Right ventricle myocardium inferior (tissue), 1 donor: Measurements from ENCODE around the gene TBC1D4. TPM values are rescaled to one million over a fixed set of nuclear protein-coding genes. Genes with fewer than 3 reads are reported as not detected.

Experiments used
- ATAC-seq: fragments of 200-7000 bp; cut with Tn5 transposase; one replicate; pipeline ENCODE4 v1.9.1; 2020; ENCODE audit warnings: mild to moderate bottlenecking, moderate library complexity
- DNase-seq: peaks from one replicate; pipeline ENCODE4 v3.0.0; 2021; ENCODE audit errors: missing footprints
- intact Hi-C: fragments of 100-400 bp; cut with DNase I; formaldehyde crosslinking; loops from one replicate; pipeline ENCODE4 v1.11.0; 2022
- total RNA-seq: library from RNA; stranded (reverse); fragmentation: NEBNext Ultra II Directional; extraction: Animal tissue kit (Norgen Biotek cat#: 25700); gene quantifications from one replicate; pipeline ENCODE4 v1.2.1, GENCODE V29; 2021
- donor health status: DM: no; HTN: yes; CAD: no; lungs with severe emphysema.

Gene TBC1D4
- total RNA-seq, 1 donor from 2014 or later: 86.8 TPM

GRCh38 chr13:75376792-75377402 is 105.1 kb downstream of the TBC1D4 start:
- ATAC-seq: no peak
- DNase-seq: no peak
- intact Hi-C loops: no loop called here

GRCh38 chr13:75375329-75375728 is 106.6 kb downstream of the TBC1D4 start:
- intact Hi-C loops: no loop called here

GRCh38 chr13:75373988-75374387 is 108.0 kb downstream of the TBC1D4 start:
- ATAC-seq (no peak), DNase-seq (no peak)
- intact Hi-C loops: loop anchor here (2.0 kb wide), 2 partner anchors 31 to 175 kb away; partner anchors contain the start of gene UCHL3

More at GRCh38 chr13:75375329-75375728, 106.6 kb downstream of the TBC1D4 start:
- DNase-seq (no peak), ATAC-seq (no peak)

GRCh38 chr13:75372923-75373841 is 108.8 kb downstream of the TBC1D4 start:
- peak; percentile 29 for ATAC-seq
- intact Hi-C loops: loop anchor here (2.0 kb wide), 2 partner anchors 32 to 176 kb away; partner anchors contain the start of gene UCHL3

GRCh38 chr13:75372517-75372916 is 109.5 kb downstream of the TBC1D4 start:
- DNase-seq: no peak
- intact Hi-C loops: loop anchor here (2.0 kb wide), 2 partner anchors 32 to 176 kb away; partner anchors contain the start of gene UCHL3
- peak; percentile 53 for ATAC-seq

More at GRCh38 chr13:75372923-75373841, 108.8 kb downstream of the TBC1D4 start:
- peak; percentile 67 for DNase-seq

GRCh38 chr13:75371203-75371602 is 110.8 kb downstream of the TBC1D4 start:
- ATAC-seq (no peak), DNase-seq (no peak)
- intact Hi-C loops: loop anchor here (2.0 kb wide), 1 partner anchor 112 kb away; the partner anchor contains the start of gene TBC1D4

- intact Hi-C loops: loop anchor here (2.0 kb wide), 1 partner anchor 112 kb away; the partner anchor contains the start of gene TBC1D4
- ATAC-seq (no peak), DNase-seq (no peak)
These were observed 111.2 kb downstream of the TBC1D4 start for GRCh38 chr13:75370774-75371173.

- ATAC-seq: no peak
These were observed 112.0 kb downstream of the TBC1D4 start for GRCh38 chr13:75369981-75370380.

GRCh38 chr13:75368167-75368566 is 113.8 kb downstream of the TBC1D4 start:
- intact Hi-C loops: no loop called here
- ATAC-seq: peak; percentile 74
- DNase-seq: no peak

More at GRCh38 chr13:75369981-75370380, 112.0 kb downstream of the TBC1D4 start:
- no peak for DNase-seq
- intact Hi-C loops: loop anchor here (2.0 kb wide), 1 partner anchor 113 kb away; the partner anchor contains the start of gene TBC1D4

- intact Hi-C loops: no loop called here
- DNase-seq: no peak
- no peak for ATAC-seq
These were observed 115.3 kb downstream of the TBC1D4 start for GRCh38 chr13:75366380-75367280.

- DNase-seq: no peak
- intact Hi-C loops: no loop called here
These were observed 116.2 kb downstream of the TBC1D4 start for GRCh38 chr13:75365724-75366173.

GRCh38 chr13:75364131-75364713 is 117.7 kb downstream of the TBC1D4 start:
- no peak for ATAC-seq
- intact Hi-C loops: no loop called here

More at GRCh38 chr13:75365724-75366173, 116.2 kb downstream of the TBC1D4 start:
- ATAC-seq: peak; percentile 12

GRCh38 chr13:75363371-75363770 is 118.6 kb downstream of the TBC1D4 start:
- intact Hi-C loops: no loop called here
- DNase-seq (no peak), ATAC-seq (no peak)

More at GRCh38 chr13:75364131-75364713, 117.7 kb downstream of the TBC1D4 start:
- DNase-seq: no peak

- no peak for ATAC-seq
- intact Hi-C loops: no loop called here
- DNase-seq: no peak
These were observed 119.9 kb downstream of the TBC1D4 start for GRCh38 chr13:75362026-75362425.

GRCh38 chr13:75360170-75360569 is 121.8 kb downstream of the TBC1D4 start:
- DNase-seq: no peak
- intact Hi-C loops: no loop called here
- no peak for ATAC-seq

GRCh38 chr13:75359266-75359665 is 122.7 kb downstream of the TBC1D4 start:
- DNase-seq (no peak), ATAC-seq (no peak)
- intact Hi-C loops: no loop called here

- ATAC-seq: peak; percentile 35
- DNase-seq: no peak
- intact Hi-C loops: no loop called here
These were observed 124.2 kb downstream of the TBC1D4 start for GRCh38 chr13:75357576-75358289.
